Right renal cortex interstitium (tissue), 3 donors: ENCODE data around the gene ZNF688. TPM values are rescaled to one million over a fixed set of nuclear protein-coding genes. Genes with fewer than 3 reads are reported as not detected.
"Not testable (repeated sequence)": the region's sequence is repeated elsewhere in the genome, so short reads cannot be mapped to it uniquely, and the experiment has no call there.

ENCODE experiments used
- DNase-seq, 3 donors: peaks; one replicate each; pipeline ENCODE4 v3.0.0-alpha.2; 2013; ENCODE audit warnings: low read depth in 3 of 3, low spot score in 2 of 3
- polyA plus RNA-seq, 3 donors: library from polyadenylated mRNA; unstranded; fragments of 120-200 nt; gene quantifications; one replicate each; pipeline ENCODE4 v1.2.1, GENCODE V29; 2013; ENCODE audit not compliant: insufficient read length in 3 of 3

ZNF688 gene
- polyA plus RNA-seq, 3 donors, result 8.4 to 9.4 (median 9.0) TPM

DNA sequence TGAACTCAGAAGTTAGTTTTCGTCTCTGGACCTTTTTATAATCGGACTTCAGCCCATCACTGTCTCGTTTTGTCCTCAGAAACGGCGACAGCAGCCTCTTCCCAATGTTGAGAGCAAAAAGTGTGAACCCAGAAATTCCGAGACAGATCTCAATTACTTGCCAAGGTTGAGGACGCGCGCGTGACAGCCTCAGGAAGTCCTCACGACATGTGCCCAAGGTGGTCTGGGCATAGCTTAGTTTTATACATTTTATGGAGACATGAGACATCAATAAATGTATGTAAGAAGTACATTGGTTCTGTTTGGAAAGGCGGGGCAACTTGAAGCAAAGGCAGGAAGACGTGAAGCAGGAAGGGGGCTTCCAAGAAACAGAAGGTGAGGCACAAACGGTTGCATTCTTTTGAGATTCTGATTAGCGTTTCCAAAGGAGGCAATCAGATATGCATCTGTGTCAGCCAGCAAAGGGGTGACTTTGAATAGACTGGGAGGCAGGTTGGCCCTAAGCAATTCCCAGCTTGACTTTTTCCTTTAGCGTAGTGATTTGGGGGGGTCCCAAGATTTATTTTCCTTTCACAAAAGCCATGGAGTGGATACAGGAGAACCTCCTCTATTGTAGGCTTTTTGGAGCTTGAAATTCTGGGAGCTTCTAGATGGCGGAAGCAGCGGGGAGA, 36.3 kb downstream of the ZNF688 start:
- no peak for DNase-seq

DNA sequence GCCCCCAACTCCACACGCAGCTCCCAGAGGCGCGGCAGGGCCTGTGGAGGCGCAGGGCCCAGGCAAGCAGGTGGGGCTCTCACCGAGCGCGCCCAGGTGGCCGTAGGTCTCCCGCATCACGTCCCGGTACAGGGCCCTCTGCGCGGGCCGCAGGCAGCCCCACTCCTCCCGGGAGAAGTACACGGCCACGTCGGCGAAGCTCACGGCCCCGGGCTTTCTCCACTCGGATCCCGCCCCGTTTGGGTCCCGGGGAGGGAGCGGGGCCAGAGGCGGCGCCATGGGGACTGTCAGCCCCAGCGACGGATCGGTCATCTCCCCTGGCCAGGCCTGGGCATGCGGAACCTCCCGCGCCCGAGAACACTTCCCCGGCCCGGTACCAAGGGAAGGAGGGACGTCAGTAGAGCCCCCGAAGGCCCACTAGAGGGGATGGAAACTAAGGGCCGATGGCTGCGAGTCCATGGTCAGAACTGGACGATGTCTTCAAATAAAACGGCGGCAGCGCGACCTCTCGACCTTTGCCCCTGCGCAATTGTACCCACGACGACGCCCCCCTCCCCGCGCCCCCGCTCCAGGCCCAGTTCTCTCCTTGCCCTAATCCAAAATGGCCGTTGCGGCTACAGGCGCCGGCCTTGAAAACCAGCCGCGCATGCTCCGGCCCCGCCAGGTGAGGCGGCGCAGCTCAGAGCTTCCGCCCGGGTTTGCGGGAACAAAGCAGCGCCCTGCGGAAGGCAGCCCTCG, 37.0 kb downstream of the ZNF688 start, which contains the start of gene ZNF747:
TSS of gene ZNF747 (minus strand) at position 491 of the 738 bp plus-strand sequence. CDS start at position 312, 179 bp downstream.
- DNase-seq, result peak in 1 of 3 donors; percentile 88

DNA sequence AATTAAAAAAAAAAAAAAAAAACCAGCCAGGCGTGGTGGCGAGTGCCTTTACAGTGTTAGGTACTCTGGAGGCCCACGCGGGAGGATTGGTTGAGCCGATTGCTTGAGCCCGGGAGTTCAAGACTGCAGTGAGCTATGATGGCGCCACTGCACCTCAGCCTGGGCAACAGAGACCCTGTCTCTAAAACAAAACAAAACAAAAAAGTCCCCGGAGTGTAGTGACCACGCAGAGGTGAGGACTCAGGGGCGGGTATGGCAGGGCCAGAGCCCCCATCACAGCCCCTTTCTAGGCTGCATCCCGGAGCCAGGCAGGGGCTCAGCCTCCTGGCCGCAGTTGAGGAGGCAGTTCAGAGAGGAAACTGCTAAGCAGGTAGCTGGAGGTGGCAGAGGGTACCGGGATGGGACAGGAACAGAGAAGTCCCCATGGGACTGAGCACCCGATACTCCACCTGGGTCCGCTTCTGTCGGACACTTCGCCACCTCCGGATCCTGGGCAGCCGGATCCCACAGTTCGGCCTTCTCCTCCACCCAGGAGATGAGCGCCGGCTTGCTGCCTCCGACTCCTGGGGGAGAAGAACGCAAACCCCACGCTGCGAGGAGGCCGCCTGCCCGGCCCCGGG, 37.7 kb downstream of the ZNF688 start:
- no peak for DNase-seq

DNA sequence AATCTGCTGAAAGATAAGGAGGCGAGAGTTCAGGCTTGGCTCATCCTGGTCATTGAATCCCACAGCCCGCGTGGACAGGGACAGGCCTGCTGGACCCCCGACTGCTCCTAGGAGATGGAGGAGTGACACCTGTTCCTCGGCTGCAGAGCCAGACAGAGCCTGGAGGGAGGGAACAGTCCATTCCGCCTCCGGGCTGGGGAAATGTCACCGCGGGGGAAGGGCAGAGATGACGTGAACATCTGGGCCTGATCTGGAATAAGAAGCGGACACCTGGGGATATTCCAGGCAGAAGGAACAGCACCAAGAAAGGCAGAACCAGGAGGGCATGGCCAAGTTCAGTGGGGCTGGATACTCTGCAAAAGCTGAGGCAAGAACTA, 38.4 kb downstream of the ZNF688 start:
- DNase-seq, result no peak

DNA sequence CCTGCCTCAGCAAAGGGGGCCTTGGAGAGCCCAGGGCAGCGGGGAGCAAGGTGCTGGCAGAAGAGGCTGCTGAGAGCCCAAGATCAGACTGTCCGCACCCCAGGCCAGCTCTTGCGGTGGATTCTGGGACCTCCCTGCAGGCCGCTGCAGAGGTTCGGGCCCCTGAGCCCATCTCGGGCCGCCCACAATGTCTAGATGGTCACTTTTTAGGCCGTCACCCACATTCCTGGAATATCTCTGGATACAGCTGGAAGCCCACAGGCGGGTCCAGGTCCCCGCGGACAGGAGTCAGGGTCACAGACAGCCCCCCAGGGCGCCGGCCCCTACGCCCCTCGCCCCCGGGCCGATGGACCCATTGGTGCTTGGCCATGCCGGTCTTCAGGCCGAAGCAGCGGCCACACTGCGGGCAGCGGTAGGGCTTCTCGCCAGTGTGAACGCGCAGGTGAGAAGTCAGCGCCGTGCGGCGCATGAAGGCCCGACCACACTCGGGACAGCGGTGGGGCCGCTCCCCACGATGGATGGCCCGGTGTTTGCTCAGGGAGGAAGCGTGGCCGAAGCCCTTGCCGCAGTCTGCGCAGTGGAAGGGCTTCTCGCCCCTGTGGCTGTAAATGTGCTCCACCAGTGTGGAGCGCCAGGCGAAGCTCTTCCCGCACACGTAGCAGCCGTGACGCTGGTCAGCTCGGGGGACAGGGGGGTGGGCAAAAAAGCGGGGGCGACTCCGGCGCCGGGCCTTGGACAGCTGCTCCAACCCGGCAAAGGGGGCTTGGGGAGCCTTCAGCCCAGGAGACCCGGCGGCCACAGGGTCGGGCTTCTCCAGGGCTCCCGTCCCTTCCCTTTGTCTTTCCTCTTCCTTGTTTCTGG, 39.0 kb downstream of the ZNF688 start:
- no peak for DNase-seq

DNA sequence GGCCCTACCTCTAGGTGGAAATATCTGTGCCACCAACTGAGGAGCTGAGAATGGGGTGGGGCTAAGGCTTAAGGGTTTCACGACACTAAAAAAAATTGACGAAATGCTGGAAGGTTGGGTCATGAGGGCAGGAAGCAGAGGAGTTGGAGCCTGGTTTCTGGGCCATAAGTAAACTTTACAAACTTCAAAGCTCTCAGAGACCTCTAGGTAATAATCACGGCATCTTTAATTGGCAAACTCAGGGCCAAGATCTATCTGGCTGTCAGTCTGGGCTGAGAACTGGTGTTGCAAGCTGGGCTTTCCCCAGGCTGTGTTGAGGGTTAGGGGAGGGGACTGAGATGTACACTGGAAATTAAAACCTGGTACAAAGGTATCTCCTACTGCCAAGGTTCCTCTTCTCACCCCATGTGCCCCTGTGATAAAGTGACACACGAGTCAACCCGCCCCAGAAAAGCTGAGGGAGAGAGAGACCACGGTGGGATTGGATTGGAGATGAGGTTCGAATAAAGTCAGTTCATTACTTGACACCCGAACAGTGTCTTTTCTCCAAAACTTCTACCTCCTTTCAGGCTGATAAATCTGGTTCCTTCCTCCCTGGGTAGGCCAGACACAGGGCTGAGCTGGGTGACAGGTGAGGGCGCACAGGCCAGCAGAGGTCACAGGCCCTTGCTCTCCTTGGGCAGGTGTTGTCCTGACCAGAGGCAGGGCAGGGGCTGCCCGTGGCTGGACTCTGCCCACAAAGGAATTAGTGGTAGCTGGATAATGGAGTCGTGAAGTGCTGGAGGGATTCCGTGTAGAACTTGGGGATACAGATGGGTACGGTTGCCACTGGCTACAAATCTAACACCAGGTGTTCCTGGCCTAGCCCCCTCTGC, 41.1 kb downstream of the ZNF688 start:
- no peak for DNase-seq

DNA sequence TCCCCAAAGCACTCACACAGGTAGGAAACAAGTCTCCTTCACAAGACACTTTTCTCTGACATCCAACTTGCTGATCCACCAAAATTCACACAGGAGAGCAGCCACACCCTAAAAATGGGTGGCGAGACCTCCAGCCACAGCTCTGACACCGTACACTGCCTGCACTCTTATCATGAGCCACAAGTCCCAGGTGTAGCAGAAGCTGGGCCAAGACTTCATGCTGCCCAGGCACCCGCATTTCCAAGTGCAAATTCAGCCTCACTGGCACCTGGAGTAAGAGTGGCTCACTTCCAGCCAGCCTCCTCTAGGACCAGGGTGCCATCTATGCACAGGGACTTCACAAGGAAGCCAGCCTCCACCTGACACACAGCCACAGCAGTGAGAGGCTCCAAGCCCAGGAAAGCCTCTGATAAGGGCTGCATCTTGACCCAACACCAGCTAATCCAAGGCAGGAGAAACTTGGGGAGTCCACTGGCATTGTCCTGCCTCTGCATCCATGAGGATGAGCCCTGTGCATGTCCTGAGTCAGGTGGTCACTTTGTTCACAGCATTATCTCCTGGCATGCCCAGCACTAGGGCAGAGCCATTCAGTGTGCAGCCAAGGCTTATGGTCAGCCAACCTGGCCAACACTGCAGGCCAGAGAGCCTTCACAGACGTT, 42.6 kb downstream of the ZNF688 start:
- DNase-seq, result no peak

DNA sequence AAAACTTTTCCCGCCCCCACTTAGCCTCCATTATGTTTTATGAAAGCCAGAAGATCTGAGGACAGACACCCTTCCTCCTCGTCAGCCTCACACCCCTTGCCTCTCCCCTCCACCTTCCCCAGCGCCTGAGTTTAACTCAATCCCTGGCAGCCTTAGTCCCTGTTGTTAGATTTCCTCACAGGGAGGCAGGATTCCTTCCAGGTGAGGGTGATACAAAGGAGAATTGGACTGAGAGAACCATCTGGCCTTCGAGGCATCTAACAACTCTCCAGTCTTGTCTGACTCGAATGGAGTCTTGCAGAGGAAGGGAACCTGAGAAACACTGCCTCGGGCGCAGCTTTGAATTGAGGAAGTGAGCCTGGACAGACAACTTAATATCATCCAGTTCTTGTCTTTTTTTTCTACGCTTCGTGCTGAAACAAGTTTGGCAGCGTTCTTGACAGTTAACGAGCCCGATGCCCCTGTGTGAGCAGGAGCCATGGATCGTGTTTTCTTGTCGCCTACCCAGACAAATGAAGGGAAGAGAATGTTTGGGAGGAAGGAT, 43.8 kb downstream of the ZNF688 start:
- no peak for DNase-seq

DNA sequence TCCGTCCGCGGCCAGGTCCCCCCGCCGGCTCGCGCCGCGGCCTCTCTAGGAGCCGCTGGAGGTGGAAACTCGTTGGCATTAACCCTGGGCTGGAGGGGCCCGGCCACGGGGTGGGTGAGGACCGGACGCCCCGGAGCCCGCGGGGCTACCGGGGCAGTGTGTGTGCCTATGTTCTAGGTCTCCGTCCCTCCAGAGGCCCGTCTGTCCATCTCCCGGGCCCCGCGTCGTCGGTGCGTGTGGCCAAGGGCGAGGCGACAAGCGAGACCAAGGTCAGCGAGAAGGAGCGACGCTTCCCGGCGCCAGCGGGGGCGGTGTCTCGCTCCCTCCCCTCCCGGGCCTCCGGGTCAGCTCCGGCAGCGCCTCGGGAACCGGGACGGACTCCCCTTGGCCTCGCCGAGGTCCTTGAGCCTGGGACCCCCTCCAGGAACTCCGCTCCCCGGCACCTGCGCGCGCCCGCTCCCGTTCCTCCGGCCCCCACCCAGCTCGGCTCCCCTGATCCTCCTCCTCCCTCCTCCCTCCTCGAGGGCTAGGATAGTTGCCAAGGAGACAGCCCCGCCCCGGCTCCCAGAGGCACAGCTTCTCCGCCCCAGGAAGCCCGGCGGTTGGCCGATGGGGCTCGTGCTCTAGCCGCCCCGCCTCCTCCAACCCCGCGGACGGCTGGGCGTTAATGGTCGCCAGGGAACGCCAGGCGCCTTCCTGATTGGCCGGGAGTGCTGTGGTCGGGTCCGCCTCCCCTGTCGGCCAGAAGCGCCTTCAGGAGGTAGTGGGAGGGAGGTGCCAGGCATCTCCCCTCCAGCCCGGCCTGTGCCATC, 44.5 kb downstream of the ZNF688 start:
- DNase-seq, result peak; percentile 89 to 98 (median 97)

DNA sequence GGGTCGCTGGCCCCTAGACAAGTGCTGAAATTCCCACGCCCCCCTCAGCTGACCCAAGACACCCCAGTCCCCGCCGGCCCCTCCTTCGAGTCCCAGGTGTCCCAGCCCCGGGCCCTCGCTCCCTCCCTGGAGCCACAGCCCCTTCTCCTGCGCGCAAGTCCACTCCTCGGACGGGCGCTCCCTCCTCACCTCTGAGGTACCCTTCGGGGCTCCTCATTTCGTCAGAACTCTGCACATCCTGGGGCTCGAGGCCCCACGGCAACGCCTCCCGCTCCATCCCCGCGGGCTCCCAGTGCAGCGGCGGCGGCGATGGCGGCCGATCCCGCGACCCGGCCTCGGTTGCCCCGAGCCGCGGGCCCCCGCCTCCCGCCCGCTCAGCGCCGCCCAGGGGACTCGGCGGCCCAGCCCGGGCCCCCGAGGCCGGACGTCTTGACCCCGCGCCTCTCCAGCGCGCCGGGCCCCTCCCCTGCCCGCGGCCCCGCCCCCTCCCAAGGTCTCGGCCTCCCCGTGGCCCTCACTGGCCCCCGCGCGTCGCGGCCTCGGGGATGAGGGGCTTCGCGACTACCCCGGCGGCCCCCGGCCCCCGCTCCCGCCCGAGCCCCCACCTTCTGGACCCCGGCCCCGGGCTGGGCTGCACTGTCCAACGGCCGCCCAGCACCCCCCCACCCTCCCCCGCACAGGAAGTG, 45.2 kb downstream of the ZNF688 start, which contains the start of gene ZNF768:
TSS of gene ZNF768 (minus strand) at position 430 of the 686 bp plus-strand sequence. CDS start at position 277, 153 bp downstream.
- DNase-seq, result no peak

DNA sequence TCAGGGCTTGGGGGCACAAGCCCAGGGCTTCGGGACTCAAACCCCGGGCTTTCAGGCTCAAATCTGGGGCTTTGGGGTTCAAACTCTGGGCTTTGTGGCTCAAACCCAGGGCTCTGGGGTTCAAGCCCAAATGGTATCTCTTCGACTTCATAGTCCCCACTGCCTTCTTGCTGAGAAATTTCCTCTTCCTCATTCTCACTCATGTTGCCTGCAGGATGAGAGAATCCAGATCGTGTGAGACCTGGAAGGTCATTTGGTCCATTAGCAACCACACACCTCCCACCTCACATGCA, 45.7 kb downstream of the ZNF688 start:
- no peak for DNase-seq

DNA sequence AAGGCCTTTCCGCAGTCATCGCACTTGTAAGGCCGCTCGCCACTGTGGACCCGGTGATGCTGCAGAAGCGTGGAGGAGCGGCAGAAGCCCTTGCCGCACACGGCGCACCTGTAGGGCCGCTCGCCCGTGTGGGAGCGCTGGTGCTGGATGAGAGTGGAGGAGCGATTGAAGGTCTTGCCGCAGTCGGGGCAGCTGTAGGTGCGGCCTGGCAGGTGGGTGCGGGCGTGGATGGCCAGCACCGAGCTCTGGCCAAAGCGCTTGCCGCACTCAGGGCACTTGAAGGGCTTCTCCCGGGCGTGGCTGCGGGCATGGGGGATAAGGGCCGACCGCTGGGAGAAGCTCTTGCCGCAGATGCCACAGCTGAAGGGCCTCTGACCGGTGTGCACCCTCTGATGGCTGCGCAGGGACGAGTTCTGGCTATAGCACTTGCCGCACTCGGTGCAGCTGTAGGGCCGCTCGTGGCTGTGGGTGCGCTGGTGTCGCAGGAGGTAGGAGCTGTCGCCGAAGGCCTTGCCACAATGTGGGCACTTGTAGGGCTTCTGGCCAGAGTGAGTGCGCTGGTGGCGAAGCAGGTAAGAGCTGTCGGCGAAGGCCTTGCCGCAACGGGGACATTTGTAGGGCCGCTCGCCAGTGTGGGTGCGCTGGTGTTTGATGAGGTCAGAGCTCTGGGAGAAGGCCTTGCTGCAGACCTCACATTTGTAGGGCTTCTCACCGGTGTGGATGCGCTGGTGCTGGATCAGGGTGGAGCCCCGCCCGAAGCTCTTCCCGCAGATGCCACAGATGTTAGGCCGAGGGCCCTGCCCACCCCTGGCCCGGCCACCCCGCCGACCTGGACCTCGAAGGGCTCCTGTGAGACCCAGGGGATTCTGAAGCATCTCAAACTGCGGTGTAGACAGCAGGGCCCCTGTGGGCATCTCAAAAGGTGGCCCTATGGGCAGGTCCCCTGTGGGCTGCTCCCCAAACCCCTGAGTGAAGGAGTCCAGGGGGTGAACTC, 46.6 kb downstream of the ZNF688 start:
- no peak for DNase-seq

DNA sequence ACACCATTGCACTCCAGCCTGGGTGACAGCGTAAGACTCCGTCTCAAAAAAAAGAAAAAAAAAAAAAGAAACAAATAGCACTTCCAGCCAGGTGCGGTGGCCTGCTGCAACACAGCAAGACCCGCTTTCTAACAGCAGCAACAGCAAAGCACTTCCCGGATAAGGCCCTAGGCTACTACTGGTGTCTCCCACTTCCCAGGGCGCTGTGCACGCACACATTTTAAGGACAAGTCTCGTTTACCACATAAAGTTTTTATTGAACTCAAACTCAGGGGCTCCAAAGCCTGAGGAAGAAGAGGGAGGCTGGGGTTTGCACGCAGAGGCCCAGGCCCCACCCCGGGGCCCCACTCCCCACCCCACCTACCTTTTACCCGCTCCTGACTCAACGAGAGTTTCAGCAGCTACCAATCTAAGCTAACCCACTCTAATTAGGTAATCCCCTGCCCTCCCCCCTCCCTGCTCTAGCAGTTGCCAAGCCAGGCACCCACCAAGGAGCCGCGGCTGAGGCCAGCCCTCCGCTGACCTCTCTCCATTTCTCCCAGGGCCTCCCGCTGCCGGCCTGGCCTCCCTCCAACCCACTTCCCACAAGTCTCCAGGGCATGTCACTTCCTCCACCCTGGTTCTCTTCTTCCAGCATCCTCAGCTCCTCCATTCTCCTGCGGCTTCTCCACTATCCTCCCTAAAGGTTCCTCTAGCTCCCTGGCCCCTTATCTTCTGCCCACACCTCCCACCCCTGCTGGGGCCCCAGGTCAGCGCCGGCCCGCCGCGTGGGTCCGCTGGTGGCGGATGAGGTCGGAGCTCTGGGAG, 47.5 kb downstream of the ZNF688 start:
- no peak for DNase-seq

DNA sequence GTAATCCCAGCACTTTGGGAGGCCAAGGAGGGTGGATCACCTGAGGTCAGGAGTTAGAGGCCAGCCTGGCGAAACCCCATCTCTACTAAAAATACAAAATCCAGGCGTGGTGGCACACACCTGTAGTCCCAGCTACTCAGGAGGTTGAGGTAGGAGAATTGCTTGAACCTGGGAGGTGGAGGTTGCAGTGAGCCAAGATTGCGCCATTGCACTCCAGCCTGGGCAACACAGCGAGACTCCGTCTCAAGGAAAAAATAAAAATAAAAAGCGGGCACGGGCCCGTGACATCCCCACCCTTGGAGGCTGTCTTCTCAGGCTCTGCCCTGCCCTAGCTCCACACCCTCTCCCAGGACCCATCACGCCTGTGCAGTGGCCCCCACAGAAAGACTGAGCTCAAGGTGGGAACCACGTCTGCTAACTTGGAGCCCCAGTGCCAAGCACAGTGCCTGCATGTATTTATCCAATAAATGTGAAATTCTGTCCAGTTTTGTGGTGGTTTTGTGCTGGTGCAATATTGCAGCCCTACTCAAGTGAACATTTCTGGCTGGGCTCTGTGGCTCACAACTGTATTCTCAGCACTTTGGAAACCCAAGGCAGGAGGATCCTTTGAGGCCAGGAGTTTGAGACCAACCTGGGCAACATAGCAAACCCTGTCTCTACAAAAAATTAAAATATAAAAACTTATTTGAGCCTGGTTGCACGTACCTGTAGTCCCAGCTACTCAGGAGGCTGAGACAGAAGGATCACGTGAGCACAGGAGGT, 48.6 kb downstream of the ZNF688 start:
- DNase-seq, result not testable (repeated sequence)
